Measurements from ENCODE around the gene CTBS. TPM values are rescaled to one million over a fixed set of nuclear protein-coding genes. Genes with fewer than 3 reads are reported as not detected.

Gene CTBS
- total RNA-seq, 1 donor from 2014 or later = 10.6 TPM

- peaks cover 23% of the 10 kb centered on the region for H3K4me1 Mint-ChIP-seq (ENCODE audit: unreplicated experiment)
- H3K4me3 Mint-ChIP-seq = no peak overlapping the region
- H3K27ac Mint-ChIP-seq = no peak overlapping the region
- H3K27me3 Mint-ChIP-seq = no peaks in the 10 kb centered on the region
- no peak for TF ChIP-seq CTCF (conservative IDR thresholded peaks at IDR 0.05)
- peaks cover 9% of the 10 kb centered on the region for H3K36me3 Mint-ChIP-seq
- H3K9me3 Mint-ChIP-seq = peaks cover 12% of the 10 kb centered on the region
- DNase-seq (ENCODE audit: extremely low spot score, unreplicated experiment) = no peak
Observed at GRCh38 chr1:84615790-84616189, 41.5 kb upstream of the CTBS start.

- Mint-ChIP-seq H3K27ac (no peak overlapping the region), H3K36me3 (peaks cover 9% of the 10 kb centered on the region), H3K4me3 (no peak overlapping the region), H3K27me3 (no peaks in the 10 kb centered on the region), H3K4me1 (ENCODE audit: unreplicated experiment) (peaks cover 14% of the 10 kb centered on the region), H3K9me3 (peaks cover 14% of the 10 kb centered on the region)
- DNase-seq (ENCODE audit: extremely low spot score, unreplicated experiment) = no peak
- TF ChIP-seq CTCF (conservative IDR thresholded peaks at IDR 0.05) = no peak
Observed at GRCh38 chr1:84613887-84614286, 39.6 kb upstream of the CTBS start.

- H3K9me3 Mint-ChIP-seq = peaks cover 14% of the 10 kb centered on the region
- H3K27ac Mint-ChIP-seq = no peak overlapping the region
- TF ChIP-seq CTCF (conservative IDR thresholded peaks at IDR 0.05) = no peak
- H3K27me3 Mint-ChIP-seq = no peaks in the 10 kb centered on the region
- no peak overlapping the region for H3K4me3 Mint-ChIP-seq
- H3K36me3 Mint-ChIP-seq = peaks cover 9% of the 10 kb centered on the region
- H3K4me1 Mint-ChIP-seq (ENCODE audit: unreplicated experiment) = peaks cover 14% of the 10 kb centered on the region
- DNase-seq (ENCODE audit: extremely low spot score, unreplicated experiment) = no peak
Observed at GRCh38 chr1:84613026-84613425, 38.8 kb upstream of the CTBS start.

GRCh38 chr1:84611796-84612195 is 37.6 kb upstream of the CTBS start:
- peaks cover 9% of the 10 kb centered on the region for H3K36me3 Mint-ChIP-seq
- no peak for DNase-seq (ENCODE audit: extremely low spot score, unreplicated experiment)
- peaks cover 14% of the 10 kb centered on the region for H3K9me3 Mint-ChIP-seq
- H3K4me3 Mint-ChIP-seq = peak overlapping the region; percentile 24
- H3K4me1 Mint-ChIP-seq (ENCODE audit: unreplicated experiment) = peaks cover 7% of the 10 kb centered on the region
- no peak for TF ChIP-seq CTCF (conservative IDR thresholded peaks at IDR 0.05)
- H3K27me3 Mint-ChIP-seq = no peaks in the 10 kb centered on the region
- H3K27ac Mint-ChIP-seq = peak overlapping the region; percentile 64

GRCh38 chr1:84611091-84611490 is 36.9 kb upstream of the CTBS start:
- peaks cover 7% of the 10 kb centered on the region for H3K4me1 Mint-ChIP-seq (ENCODE audit: unreplicated experiment)
- H3K27me3 Mint-ChIP-seq = no peaks in the 10 kb centered on the region
- no peak overlapping the region for H3K4me3 Mint-ChIP-seq
- no peak for DNase-seq (ENCODE audit: extremely low spot score, unreplicated experiment)
- TF ChIP-seq CTCF (conservative IDR thresholded peaks at IDR 0.05) = no peak
- peaks cover 13% of the 10 kb centered on the region for H3K36me3 Mint-ChIP-seq
- peaks cover 18% of the 10 kb centered on the region for H3K9me3 Mint-ChIP-seq
- H3K27ac Mint-ChIP-seq = no peak overlapping the region

- Mint-ChIP-seq H3K27ac (no peak overlapping the region), H3K9me3 (peaks cover 23% of the 10 kb centered on the region), H3K4me1 (ENCODE audit: unreplicated experiment) (peaks cover 7% of the 10 kb centered on the region), H3K27me3 (no peaks in the 10 kb centered on the region), H3K4me3 (no peak overlapping the region), H3K36me3 (peaks cover 8% of the 10 kb centered on the region)
- no peak for TF ChIP-seq CTCF (conservative IDR thresholded peaks at IDR 0.05)
- DNase-seq (ENCODE audit: extremely low spot score, unreplicated experiment) = no peak
Observed at GRCh38 chr1:84606977-84607376, 32.7 kb upstream of the CTBS start.

All from type B pancreatic cell (in vitro differentiated cells).